HG03159 (cell line): ENCODE results near the gene ZNF773.

Experiments
- ATAC-seq: cut with Tn5 transposase; IDR thresholded peaks from one replicate; pipeline ENCODE4 v1.9.1; 2021; ENCODE audit warnings: mild to moderate bottlenecking, moderate library complexity; ENCODE audit not compliant: unreplicated experiment

Gene ZNF773

GRCh38 chr19:57557659-57558058 is 57.9 kb downstream of the ZNF773 start:
- ATAC-seq, result no peak
